HG02852 (cell line): ENCODE data around the gene ZNF626.
A peak's percentile ranks its signal among the peaks of the same experiment; 100 is the strongest.
"Not testable (repeated sequence)": the region's sequence is repeated elsewhere in the genome, so short reads cannot be mapped to it uniquely, and the experiment has no call there.

Source experiments
- ATAC-seq: cut with Tn5 transposase; IDR thresholded peaks from one replicate; pipeline ENCODE4 v1.9.1; 2021; ENCODE audit warnings: mild to moderate bottlenecking, moderate library complexity; ENCODE audit not compliant: unreplicated experiment

The ZNF626 gene

DNA sequence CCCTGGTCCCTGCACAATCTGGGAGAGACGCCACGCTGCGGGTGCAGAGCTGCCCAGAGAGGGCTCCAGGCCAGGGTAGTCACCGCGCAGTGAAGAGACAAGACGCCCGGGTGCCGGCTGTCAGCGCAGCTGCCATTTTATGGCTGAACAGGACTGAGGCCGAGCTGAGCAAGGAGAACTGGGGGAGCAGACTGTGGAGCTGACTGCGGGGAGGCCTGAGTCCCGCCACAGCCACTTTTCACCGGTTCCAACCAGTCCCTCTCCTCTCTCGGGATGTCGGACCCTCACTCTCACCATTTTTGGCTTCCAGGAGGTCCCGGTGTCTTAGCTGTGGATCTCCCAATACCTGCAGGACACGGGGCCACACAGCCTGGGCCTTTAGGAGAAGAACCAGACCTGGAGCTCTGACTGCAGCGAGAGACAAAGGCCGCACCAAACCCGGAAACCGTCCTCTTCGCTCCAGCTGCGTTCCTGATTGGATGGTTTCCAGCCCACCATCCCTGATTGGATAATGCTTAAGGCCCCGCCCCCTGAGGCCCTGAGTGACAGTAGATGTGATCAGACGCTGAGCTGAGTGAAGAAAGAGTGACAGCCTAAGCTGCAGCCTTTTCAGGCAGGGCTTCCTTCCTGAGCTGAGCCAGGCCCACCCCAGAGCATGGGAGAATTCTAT, at the start of gene ZNF626:
TSS of gene ZNF626 (minus strand) at position 422 of the 670 bp plus-strand sequence. CDS start at position 297, 125 bp downstream.
- peak; percentile 92 for ATAC-seq

DNA sequence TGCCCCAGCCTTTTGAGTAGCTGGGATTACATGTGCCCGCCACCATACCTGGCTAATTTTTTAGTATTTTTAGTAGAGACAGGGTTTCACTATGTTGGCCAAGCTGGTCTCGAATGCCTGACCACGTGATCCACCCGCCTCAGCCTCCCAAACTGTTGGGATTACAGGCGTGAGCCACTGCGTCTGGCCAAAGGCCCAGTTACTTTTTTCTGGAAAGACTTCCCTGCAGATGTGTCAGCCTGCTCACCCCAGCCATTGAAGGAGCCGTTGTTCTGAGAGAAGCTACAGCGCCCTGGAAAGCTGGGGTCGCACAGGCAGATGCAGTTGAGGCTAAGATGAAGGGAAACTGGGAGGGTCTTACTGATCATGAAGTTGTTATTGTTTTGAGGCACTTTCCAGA, 7.9 kb upstream of the ZNF626 start:
- ATAC-seq: no peak

DNA sequence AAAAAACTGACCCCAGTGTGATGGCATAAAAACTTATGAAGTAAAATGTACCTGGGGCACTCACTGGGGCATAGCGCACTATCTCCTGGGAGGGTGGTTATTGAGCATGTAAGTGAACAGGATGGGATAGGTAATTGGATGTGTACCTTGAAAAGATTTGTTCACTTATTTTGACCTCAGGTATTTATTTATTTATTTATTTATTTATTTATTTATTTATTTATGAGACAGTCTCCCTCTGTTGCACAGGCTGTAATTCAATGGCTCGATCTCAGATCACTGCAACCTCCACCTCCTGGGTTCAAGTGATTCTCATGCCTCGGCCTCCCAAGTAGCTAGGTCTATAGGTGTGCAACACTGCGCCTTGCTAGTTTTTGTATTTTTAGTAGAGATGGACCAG, 5.9 kb upstream of the ZNF626 start:
- no peak for ATAC-seq

GRCh38 chr19:20664901-20665781, 3.8 kb upstream of the ZNF626 start:
- ATAC-seq: no peak

- ATAC-seq: not testable (repeated sequence)
Measured at GRCh38 chr19:20664475-20664874, 3.1 kb upstream of the ZNF626 start.

DNA sequence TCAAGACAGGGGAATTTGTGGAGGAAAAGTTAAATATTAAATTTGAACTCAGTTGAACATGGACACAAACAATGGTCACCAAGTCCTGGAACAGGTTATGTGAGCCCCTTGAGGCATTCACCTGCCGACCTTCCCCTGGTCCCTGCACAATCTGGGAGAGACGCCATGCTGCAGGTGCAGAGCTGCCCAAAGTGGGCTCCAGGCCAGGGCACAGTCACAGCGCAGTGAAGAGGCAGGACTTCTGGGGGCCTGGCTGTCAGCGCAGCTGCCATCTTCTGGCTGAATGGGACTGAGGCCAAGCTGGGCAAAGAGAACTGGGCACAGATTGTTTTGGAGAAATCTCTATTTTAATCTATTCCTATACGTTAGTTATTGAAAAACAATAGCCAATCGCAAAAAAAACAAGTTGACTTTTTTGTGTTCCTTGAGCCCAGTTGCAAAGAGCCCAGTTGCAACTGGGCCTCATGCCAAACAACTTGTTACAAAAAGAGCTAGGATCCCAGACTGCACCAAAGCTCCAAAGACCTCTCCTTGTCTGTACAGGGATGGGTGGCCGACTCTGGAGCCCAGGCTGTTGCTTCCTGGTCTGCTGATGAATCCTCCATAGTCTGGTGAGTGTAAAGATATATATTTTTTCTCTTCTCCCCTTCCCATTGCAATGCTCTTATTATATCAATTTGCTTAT, 1.2 kb upstream of the ZNF626 start:
- no peak for ATAC-seq

DNA sequence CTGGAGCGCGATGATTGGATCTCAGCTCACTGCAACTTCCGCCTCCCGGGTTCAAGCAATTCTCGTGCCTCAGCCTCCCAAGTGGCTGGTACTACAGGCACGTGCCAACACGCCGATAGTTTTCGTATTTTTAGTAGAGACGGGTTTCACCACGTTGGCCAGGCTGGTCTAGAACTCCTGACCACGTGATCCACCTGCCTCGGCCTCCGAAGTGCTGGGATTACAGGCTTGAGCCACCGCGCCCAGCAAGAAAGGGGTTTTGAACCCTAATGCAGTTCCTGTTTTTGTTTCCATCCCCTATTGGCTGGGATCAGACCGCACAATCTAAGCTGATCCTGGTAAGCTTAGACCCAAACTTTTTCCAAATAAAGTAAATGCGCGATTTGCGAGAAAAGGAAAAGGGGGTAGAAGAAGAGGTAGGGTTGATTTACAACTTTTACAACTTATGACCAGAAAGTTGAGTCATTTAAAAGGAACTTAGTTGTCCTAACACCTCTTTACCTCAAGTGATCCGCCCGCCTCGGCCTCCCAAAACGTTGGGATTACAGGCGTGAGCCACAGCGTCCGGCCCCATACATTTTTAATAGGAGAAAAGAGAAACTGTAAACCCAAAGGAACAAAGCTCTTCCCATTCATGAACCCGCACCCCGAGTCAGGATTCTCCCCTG, 764 bp downstream of the ZNF626 start:
- ATAC-seq: no peak

- no peak for ATAC-seq
Measured at GRCh38 chr19:20640545-20640944, 20.8 kb downstream of the ZNF626 start.

DNA sequence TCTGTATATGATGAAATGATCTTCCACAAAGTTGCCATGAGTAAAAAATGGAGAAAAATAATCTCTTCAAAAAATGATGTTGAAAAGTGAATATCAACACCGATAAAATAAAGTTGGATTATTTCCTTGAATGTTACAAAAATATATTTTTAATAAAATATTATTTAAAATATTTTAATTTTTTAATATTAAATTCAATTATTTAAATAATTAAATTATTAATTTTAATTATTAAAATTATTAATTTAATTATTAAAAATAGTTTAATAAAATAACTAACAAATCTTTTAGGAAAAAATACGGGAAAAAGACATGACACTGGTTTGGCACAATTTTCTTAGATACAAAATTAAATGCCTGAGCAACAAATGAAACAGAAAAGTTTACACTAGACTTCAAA, 21.3 kb downstream of the ZNF626 start:
- ATAC-seq: no peak

GRCh38 chr19:20624560-20624959, 36.8 kb downstream of the ZNF626 start:
- not testable (repeated sequence) for ATAC-seq

DNA sequence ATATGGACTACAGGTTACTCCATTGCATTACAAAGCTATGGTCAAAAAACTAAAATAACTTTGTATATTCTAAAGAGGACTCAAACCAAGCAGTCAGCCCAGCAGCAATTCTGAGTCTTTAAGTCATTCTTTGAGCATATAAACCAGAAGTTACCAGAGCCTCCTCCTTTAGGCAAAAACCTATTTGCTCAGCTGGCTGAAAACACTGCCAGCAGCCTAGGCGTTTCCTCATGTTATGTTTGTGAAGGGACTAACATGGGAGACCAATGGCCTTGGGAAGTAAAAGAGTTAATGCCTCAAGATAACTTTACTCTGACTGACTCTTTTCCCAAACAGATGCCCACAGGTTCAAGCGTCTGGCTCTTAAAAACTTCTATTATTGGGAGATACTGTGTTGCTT, 45.3 kb downstream of the ZNF626 start:
- no peak for ATAC-seq

- not testable (repeated sequence) for ATAC-seq
Measured at GRCh38 chr19:20614971-20615370, 46.4 kb downstream of the ZNF626 start.

- no peak for ATAC-seq
Measured at GRCh38 chr19:20612711-20613316, 48.6 kb downstream of the ZNF626 start.

DNA sequence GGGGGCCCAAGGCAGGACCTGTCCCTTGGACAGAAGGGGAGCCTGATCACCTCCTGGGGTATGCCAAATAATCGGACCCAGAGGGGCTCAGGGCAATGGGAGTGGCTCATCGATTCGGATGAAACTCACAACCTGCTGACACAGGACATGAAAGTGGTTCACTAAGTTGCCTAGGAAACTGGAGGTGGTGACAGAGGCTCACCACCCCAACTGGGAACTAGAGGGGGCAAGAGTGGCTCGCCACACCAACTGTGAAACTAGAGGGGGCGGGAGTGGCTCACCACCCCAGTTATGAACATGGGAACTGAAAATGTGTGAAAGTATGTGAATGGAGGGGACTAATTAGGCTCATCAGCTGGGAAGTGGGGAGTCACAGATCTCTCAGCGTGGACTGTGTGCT, 49.5 kb downstream of the ZNF626 start:
- ATAC-seq: no peak

GRCh38 chr19:20607943-20608342, 53.4 kb downstream of the ZNF626 start:
- no peak for ATAC-seq
